AG09309 (cell line): ENCODE results near the gene PARM1.
A peak's percentile ranks its signal among the peaks of the same experiment; 100 is the strongest.

Experiments used
- DNase-seq: peaks from one replicate; pipeline ENCODE4 v3.0.0-alpha.2; 2010; ENCODE audit warnings: low read depth
- H3K4me3 ChIP-seq: 2 replicates; pipeline ENCODE4 v1.5.1; 2011; ENCODE audit warnings: mild to moderate bottlenecking, low read depth, low read length, moderate library complexity; ENCODE audit not compliant: control insufficient read depth
- CTCF ChIP-seq: IDR thresholded peaks from 2 replicates; pipeline ENCODE4 v1.5.1; 2011; ENCODE audit warnings: mild to moderate bottlenecking, low read depth, low read length, inconsistent platforms; ENCODE audit not compliant: insufficient read depth, control insufficient read depth; ENCODE audit errors: missing control alignments

Gene PARM1

GRCh38 chr4:74926007-74926406 is 6.9 kb upstream of the PARM1 start:
- TF ChIP-seq CTCF: no peak
- DNase-seq: no peak

GRCh38 chr4:74930162-74930561 is 2.8 kb upstream of the PARM1 start:
- no peak overlapping the region for H3K4me3 ChIP-seq
- DNase-seq: no peak
- no peak for TF ChIP-seq CTCF

More at GRCh38 chr4:74926007-74926406, 6.9 kb upstream of the PARM1 start:
- no peak overlapping the region for H3K4me3 ChIP-seq

- no peak for TF ChIP-seq CTCF
- no peak overlapping the region for H3K4me3 ChIP-seq
- DNase-seq: no peak
Measured at GRCh38 chr4:74931376-74931775, 1.5 kb upstream of the PARM1 start.

- no peak overlapping the region for H3K4me3 ChIP-seq
- no peak for DNase-seq
- no peak for TF ChIP-seq CTCF
Measured at GRCh38 chr4:74932010-74932409, 906 bp upstream of the PARM1 start.

- peak overlapping the region; percentile 35 for H3K4me3 ChIP-seq
- no peak for DNase-seq
- no peak for TF ChIP-seq CTCF
Measured at GRCh38 chr4:74933562-74934015, 673 bp downstream of the PARM1 start.

GRCh38 chr4:74934016-74934831 is 1.3 kb downstream of the PARM1 start:
- H3K4me3 ChIP-seq: peak overlapping the region; percentile 13; the same call in 1 of the 2 replicates
- no peak for TF ChIP-seq CTCF
- no peak for DNase-seq

GRCh38 chr4:74934888-74935287 is 2.0 kb downstream of the PARM1 start:
- H3K4me3 ChIP-seq: no peak overlapping the region
- no peak for DNase-seq
- no peak for TF ChIP-seq CTCF
